ENCODE measurements around the gene FAM81B. TPM values are rescaled to one million over a fixed set of nuclear protein-coding genes. Genes with fewer than 3 reads are reported as not detected.
"Not testable (repeated sequence)": the region's sequence is repeated elsewhere in the genome, so short reads cannot be mapped to it uniquely, and the experiment has no call there.

FAM81B gene
- total RNA-seq, 1 experiment from 2014 or later: not detected

DNA sequence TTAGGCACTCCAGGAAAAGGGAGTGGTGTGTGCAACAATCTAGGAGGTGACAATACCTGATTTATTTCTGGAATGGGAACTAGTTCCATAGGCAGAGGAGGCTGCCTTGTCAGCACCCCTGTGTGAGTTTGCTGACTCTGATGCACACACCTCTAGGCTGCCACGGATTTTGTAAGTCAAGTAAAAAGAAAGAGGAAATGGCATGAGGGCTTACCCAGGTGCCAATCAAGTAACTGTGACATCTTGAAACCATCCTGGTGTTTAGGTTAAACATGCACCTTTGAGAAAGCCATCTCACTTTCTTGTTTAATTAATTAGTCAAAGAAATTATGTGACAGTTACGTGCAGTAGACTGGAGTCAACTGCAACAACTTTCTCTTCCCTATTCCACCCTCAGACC lies 32.3 kb upstream of the FAM81B start:
- DNase-seq (ENCODE audit: low spot score): no peak
- H3K4me3 Mint-ChIP-seq: no peak overlapping the region
- no peaks in the 10 kb centered on the region for H3K27me3 Mint-ChIP-seq (ENCODE audit: low read depth)
- H3K4me1 Mint-ChIP-seq: no peaks in the 10 kb centered on the region
- no peak for ATAC-seq
- ChIA-PET POLR2A (no interaction called here), CTCF (no interaction called here)
- TF ChIP-seq, protein P1, sequence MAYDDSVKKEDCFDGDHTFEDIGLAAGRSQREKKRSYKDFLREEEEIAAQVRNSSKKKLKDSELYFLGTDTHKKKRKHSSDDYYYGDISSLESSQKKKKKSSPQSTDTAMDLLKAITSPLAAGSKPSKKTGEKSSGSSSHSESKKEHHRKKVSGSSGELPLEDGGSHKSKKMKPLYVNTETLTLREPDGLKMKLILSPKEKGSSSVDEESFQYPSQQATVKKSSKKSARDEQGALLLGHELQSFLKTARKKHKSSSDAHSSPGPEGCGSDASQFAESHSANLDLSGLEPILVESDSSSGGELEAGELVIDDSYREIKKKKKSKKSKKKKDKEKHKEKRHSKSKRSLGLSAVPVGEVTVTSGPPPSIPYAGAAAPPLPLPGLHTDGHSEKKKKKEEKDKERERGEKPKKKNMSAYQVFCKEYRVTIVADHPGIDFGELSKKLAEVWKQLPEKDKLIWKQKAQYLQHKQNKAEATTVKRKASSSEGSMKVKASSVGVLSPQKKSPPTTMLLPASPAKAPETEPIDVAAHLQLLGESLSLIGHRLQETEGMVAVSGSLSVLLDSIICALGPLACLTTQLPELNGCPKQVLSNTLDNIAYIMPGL (CRISPR knock-in tag; IDR thresholded peaks at IDR 0.05): no peak
- no peak for TF ChIP-seq GABPB1 (CRISPR knock-in tag; IDR thresholded peaks at IDR 0.05)
- TF ChIP-seq GTF2I (CRISPR knock-in tag; conservative IDR thresholded peaks at IDR 0.05): no peak
- peaks cover 9% of the 10 kb centered on the region for H3K36me3 Mint-ChIP-seq
- H3K9me3 Mint-ChIP-seq: peaks cover 27% of the 10 kb centered on the region
- H3K27ac Mint-ChIP-seq: no peak overlapping the region

DNA sequence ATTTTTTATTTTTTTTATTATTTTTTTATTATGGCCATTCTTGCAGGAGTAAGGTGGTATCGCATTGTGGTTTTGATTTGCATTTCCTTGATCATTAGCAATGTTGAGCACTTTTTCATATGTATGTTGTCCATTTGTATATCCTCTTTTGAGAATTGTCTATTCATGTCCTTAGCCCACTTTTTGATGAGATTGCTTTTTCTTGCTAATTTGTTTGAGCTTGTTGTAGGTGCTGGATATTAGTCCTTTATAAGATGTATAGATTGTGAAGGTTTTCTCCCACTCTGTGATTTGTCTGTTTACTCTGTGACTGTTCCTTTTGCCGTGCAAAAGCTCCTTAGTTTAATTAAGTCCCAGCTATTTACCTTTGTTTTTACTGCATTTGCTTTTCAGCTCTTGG lies 30.5 kb upstream of the FAM81B start:
- POLR2A ChIA-PET; H3K27me3 Mint-ChIP-seq (ENCODE audit: low read depth); H3K4me3 Mint-ChIP-seq; CTCF ChIA-PET; H3K27ac Mint-ChIP-seq; H3K4me1 Mint-ChIP-seq; ATAC-seq; DNase-seq (ENCODE audit: low spot score): not testable (repeated sequence)
- Mint-ChIP-seq H3K36me3 (peaks cover 24% of the 10 kb centered on the region), H3K9me3 (peaks cover 43% of the 10 kb centered on the region)

DNA sequence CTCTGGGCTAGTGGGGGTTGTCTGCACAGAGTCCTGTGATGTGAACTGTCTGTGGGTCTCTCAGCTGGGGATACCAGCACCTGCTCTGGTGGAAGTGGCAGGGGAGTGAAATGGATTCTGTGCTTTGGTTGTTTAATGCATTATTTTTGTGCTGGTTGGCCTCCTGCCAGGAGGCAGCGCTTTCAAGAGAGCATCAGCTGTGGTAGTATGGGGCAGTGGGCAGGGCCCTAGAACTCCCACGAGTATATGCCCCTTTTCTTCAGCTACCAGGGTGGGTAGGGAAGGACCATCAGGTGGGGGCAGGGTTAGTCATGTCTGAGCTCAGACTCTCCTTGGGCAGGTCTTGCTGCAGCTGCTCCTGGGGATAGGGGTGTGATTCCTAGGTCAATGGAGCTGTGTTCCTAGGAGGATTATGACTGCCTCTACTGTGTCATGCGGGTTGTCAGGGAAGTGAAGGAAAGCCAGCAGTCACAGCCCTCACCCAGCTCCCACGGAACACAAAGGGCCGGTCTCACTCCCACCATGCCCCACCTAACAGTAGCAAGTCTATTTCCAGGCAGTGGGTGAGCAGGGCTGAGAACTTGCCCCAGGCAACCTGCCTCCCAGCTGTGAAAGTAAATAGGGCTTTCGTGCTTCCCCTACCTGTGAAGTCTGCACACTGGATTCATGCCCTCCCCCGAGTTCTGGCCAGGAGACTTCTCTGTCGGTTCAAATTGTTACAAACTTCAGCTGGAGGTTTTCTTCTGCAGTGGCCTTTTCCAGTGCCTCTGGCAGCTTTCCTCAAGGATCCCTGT lies 25.7 kb upstream of the FAM81B start:
- no peak overlapping the region for H3K4me3 Mint-ChIP-seq
- DNase-seq (ENCODE audit: low spot score): peak; percentile 13
- H3K27me3 Mint-ChIP-seq (ENCODE audit: low read depth): no peaks in the 10 kb centered on the region
- ChIA-PET POLR2A (no interaction called here), CTCF (interaction anchor here (0.6 to 0.7 kb wide), 2 partner anchors 13 to 81 kb away, joined by 3 to 4 read pairs; partner anchors contain the start of gene MCTP1)
- peaks cover 43% of the 10 kb centered on the region for H3K9me3 Mint-ChIP-seq
- ATAC-seq: peak; percentile 48; the same call in 1 of the 2 replicates
- H3K36me3 Mint-ChIP-seq: peaks cover 24% of the 10 kb centered on the region
- H3K4me1 Mint-ChIP-seq: peaks cover 3% of the 10 kb centered on the region
- H3K27ac Mint-ChIP-seq: no peak overlapping the region
- TF ChIP-seq ZNF416 (CRISPR knock-in tag; IDR thresholded peaks at IDR 0.05) (no peak), RORB (CRISPR knock-in tag; IDR thresholded peaks at IDR 0.05) (no peak), ZNF219 (CRISPR knock-in tag; IDR thresholded peaks at IDR 0.05; ENCODE audit: borderline replicate concordance) (no peak), ERG (CRISPR knock-in tag; IDR thresholded peaks at IDR 0.05) (no peak), ETV6 (CRISPR knock-in tag; IDR thresholded peaks at IDR 0.05) (no peak), ZNF232 (CRISPR knock-in tag; IDR thresholded peaks at IDR 0.05) (no peak), CREB1 (CRISPR knock-in tag; IDR thresholded peaks at IDR 0.05) (no peak), CTCF (IDR thresholded peaks at IDR 0.05) (no peak), ZNF121 (CRISPR knock-in tag; IDR thresholded peaks at IDR 0.05) (no peak)
- TF ChIP-seq, protein P2, sequence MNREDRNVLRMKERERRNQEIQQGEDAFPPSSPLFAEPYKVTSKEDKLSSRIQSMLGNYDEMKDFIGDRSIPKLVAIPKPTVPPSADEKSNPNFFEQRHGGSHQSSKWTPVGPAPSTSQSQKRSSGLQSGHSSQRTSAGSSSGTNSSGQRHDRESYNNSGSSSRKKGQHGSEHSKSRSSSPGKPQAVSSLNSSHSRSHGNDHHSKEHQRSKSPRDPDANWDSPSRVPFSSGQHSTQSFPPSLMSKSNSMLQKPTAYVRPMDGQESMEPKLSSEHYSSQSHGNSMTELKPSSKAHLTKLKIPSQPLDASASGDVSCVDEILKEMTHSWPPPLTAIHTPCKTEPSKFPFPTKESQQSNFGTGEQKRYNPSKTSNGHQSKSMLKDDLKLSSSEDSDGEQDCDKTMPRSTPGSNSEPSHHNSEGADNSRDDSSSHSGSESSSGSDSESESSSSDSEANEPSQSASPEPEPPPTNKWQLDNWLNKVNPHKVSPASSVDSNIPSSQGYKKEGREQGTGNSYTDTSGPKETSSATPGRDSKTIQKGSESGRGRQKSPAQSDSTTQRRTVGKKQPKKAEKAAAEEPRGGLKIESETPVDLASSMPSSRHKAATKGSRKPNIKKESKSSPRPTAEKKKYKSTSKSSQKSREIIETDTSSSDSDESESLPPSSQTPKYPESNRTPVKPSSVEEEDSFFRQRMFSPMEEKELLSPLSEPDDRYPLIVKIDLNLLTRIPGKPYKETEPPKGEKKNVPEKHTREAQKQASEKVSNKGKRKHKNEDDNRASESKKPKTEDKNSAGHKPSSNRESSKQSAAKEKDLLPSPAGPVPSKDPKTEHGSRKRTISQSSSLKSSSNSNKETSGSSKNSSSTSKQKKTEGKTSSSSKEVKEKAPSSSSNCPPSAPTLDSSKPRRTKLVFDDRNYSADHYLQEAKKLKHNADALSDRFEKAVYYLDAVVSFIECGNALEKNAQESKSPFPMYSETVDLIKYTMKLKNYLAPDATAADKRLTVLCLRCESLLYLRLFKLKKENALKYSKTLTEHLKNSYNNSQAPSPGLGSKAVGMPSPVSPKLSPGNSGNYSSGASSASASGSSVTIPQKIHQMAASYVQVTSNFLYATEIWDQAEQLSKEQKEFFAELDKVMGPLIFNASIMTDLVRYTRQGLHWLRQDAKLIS (CRISPR knock-in tag; IDR thresholded peaks at IDR 0.05; ENCODE audit: borderline replicate concordance): no peak
- TF ChIP-seq, protein P3, sequence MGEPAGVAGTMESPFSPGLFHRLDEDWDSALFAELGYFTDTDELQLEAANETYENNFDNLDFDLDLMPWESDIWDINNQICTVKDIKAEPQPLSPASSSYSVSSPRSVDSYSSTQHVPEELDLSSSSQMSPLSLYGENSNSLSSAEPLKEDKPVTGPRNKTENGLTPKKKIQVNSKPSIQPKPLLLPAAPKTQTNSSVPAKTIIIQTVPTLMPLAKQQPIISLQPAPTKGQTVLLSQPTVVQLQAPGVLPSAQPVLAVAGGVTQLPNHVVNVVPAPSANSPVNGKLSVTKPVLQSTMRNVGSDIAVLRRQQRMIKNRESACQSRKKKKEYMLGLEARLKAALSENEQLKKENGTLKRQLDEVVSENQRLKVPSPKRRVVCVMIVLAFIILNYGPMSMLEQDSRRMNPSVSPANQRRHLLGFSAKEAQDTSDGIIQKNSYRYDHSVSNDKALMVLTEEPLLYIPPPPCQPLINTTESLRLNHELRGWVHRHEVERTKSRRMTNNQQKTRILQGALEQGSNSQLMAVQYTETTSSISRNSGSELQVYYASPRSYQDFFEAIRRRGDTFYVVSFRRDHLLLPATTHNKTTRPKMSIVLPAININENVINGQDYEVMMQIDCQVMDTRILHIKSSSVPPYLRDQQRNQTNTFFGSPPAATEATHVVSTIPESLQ (CRISPR knock-in tag; IDR thresholded peaks at IDR 0.05): no peak
- TF ChIP-seq, protein P4, sequence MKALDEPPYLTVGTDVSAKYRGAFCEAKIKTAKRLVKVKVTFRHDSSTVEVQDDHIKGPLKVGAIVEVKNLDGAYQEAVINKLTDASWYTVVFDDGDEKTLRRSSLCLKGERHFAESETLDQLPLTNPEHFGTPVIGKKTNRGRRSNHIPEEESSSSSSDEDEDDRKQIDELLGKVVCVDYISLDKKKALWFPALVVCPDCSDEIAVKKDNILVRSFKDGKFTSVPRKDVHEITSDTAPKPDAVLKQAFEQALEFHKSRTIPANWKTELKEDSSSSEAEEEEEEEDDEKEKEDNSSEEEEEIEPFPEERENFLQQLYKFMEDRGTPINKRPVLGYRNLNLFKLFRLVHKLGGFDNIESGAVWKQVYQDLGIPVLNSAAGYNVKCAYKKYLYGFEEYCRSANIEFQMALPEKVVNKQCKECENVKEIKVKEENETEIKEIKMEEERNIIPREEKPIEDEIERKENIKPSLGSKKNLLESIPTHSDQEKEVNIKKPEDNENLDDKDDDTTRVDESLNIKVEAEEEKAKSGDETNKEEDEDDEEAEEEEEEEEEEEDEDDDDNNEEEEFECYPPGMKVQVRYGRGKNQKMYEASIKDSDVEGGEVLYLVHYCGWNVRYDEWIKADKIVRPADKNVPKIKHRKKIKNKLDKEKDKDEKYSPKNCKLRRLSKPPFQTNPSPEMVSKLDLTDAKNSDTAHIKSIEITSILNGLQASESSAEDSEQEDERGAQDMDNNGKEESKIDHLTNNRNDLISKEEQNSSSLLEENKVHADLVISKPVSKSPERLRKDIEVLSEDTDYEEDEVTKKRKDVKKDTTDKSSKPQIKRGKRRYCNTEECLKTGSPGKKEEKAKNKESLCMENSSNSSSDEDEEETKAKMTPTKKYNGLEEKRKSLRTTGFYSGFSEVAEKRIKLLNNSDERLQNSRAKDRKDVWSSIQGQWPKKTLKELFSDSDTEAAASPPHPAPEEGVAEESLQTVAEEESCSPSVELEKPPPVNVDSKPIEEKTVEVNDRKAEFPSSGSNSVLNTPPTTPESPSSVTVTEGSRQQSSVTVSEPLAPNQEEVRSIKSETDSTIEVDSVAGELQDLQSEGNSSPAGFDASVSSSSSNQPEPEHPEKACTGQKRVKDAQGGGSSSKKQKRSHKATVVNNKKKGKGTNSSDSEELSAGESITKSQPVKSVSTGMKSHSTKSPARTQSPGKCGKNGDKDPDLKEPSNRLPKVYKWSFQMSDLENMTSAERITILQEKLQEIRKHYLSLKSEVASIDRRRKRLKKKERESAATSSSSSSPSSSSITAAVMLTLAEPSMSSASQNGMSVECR (CRISPR knock-in tag; IDR thresholded peaks at IDR 0.05; ENCODE audit: borderline replicate concordance): no peak
